Fibroblast of peridontal ligament (primary cell): ENCODE measurements around the gene SLC25A33.

Experiments used
- DNase-seq: peaks from one replicate; pipeline ENCODE4 v3.0.0-alpha.2; 2010; ENCODE audit errors: extremely low read depth

Gene SLC25A33

GRCh38 chr1:9588551-9589143 is 49.4 kb downstream of the SLC25A33 start, which contains the start of gene TMEM201:
Gene TMEM201 (plus strand): TSS chr1:9588911. CDS start chr1:9588931, 20 bp downstream.
- peak; percentile 82 for DNase-seq

GRCh38 chr1:9589144-9589718 is 50.0 kb downstream of the SLC25A33 start:
- DNase-seq: peak; percentile 27

- DNase-seq: no peak
These were observed 50.5 kb downstream of the SLC25A33 start for GRCh38 chr1:9589719-9590157.

GRCh38 chr1:9590201-9590600 is 50.9 kb downstream of the SLC25A33 start:
- DNase-seq: no peak

- no peak for DNase-seq
These were observed 51.8 kb downstream of the SLC25A33 start for GRCh38 chr1:9590945-9591668.

GRCh38 chr1:9591669-9592509 is 52.6 kb downstream of the SLC25A33 start:
- no peak for DNase-seq

GRCh38 chr1:9592510-9593075 is 53.3 kb downstream of the SLC25A33 start:
- DNase-seq: no peak

GRCh38 chr1:9593147-9593491 is 53.9 kb downstream of the SLC25A33 start:
- no peak for DNase-seq

- DNase-seq: peak; percentile 47
These were observed 54.5 kb downstream of the SLC25A33 start for GRCh38 chr1:9593492-9594465.

- DNase-seq: no peak
These were observed 55.3 kb downstream of the SLC25A33 start for GRCh38 chr1:9594471-9595155.

- no peak for DNase-seq
These were observed 56.1 kb downstream of the SLC25A33 start for GRCh38 chr1:9595156-9595967.

- DNase-seq: no peak
These were observed 56.7 kb downstream of the SLC25A33 start for GRCh38 chr1:9595968-9596340.

GRCh38 chr1:9596415-9597123 is 57.3 kb downstream of the SLC25A33 start:
- DNase-seq: no peak

- DNase-seq: no peak
These were observed 58.4 kb downstream of the SLC25A33 start for GRCh38 chr1:9597361-9598315.

GRCh38 chr1:9598316-9598700 is 59.0 kb downstream of the SLC25A33 start:
- no peak for DNase-seq

- no peak for DNase-seq
These were observed 60.5 kb downstream of the SLC25A33 start for GRCh38 chr1:9599741-9600140.
